Panc1 (cell line): ENCODE measurements around the gene C14orf132. TPM values are rescaled to one million over a fixed set of nuclear protein-coding genes. Genes with fewer than 3 reads are reported as not detected.

Source experiments
- ATAC-seq: fragments of 200-7000 bp; cut with Tn5 transposase; 2 replicates; pipeline ENCODE4 v1.9.1; 2020; ENCODE audit warnings: mild to moderate bottlenecking, moderate library complexity
- BruUV-seq: library from RNA; stranded (reverse); fragments of 400-500 nt; replicated peaks from 2 replicates; lab custom pipeline; 2021; lab: Mats Ljungman, UMichigan
- CTCF ChIA-PET: fragments of 300-600 bp; sonication (Branson Sonifier 250); formaldehyde crosslinking; loops from one replicate; lab custom pipeline; 2022; ENCODE audit warnings: antibody characterized with exemption; lab: Charles Lee
- POLR2A ChIA-PET: fragments of 300-600 bp; sonication (Branson Sonifier 250); formaldehyde crosslinking; loops from one replicate; lab custom pipeline; 2022; ENCODE audit warnings: antibody characterized with exemption; lab: Charles Lee
- DNase-seq: peaks from one replicate; pipeline ENCODE4 v3.0.0-alpha.2; 2010; ENCODE audit warnings: low read depth, low spot score
- H3K27ac ChIP-seq: 2 replicates; pipeline ENCODE4 v1.5.1; 2011; ENCODE audit warnings: mild to moderate bottlenecking, low read length, inconsistent platforms
- H3K27me3 ChIP-seq: fragments of 200-500 bp; sonication (Bioruptor generic); 2 replicates; pipeline ENCODE4 v1.6.0; 2014; ENCODE audit warnings: low read length, inconsistent platforms; ENCODE audit not compliant: control insufficient read depth, insufficient read depth
- H3K36me3 ChIP-seq: fragments of 200-500 bp; sonication (Bioruptor generic); 2 replicates; pipeline ENCODE4 v1.5.1; 2014; ENCODE audit warnings: inconsistent platforms, mild to moderate bottlenecking, low read length, moderate library complexity; ENCODE audit not compliant: control insufficient read depth, insufficient read depth
- H3K4me1 ChIP-seq: 2 replicates; pipeline ENCODE4 v1.5.1; 2011; ENCODE audit warnings: inconsistent platforms, mild to moderate bottlenecking, low read length, moderate library complexity; ENCODE audit not compliant: control insufficient read depth, insufficient read depth
- H3K4me3 ChIP-seq, 2 experiments: 2 replicates each; pipeline ENCODE4 v1.5.1; 2011 to 2012; ENCODE audit warnings: low read depth in 2 of 2, low read length in 2 of 2, mild to moderate bottlenecking in 2 of 2, inconsistent platforms in 1 of 2, moderate library complexity in 1 of 2
- H3K9me3 ChIP-seq: fragments of 200-500 bp; sonication (Bioruptor generic); 2 replicates; pipeline ENCODE4 v1.5.1; 2014; ENCODE audit warnings: low read depth, mild to moderate bottlenecking, inconsistent platforms, low read length, moderate library complexity; ENCODE audit not compliant: control insufficient read depth, insufficient read depth
- POLR2AphosphoS5 ChIP-seq: IDR thresholded peaks from 2 replicates; pipeline ENCODE4 v1.6.1; 2012; ENCODE audit warnings: mild to moderate bottlenecking, low read depth, low read length, moderate library complexity
- SIN3A ChIP-seq: IDR thresholded peaks from 2 replicates; pipeline ENCODE4 v1.6.1; 2012; ENCODE audit warnings: low read depth, mild to moderate bottlenecking, low read length, moderate library complexity, borderline replicate concordance; ENCODE audit not compliant: insufficient read depth
- in situ Hi-C: cut with HindIII; loops from 2 replicates; pipeline ENCODE4 v1.10.0; 2016; ENCODE audit warnings: low sequenced_read_pairs, low pct_unique_long_range_greater_than_20kb
- intact Hi-C: fragments of 100-400 bp; cut with micrococcal nuclease; formaldehyde crosslinking; loops from one replicate; pipeline ENCODE4 v1.10.0; 2022; ENCODE audit not compliant: unreplicated experiment
- total RNA-seq: library from RNA; stranded (reverse); gene quantifications from one replicate; pipeline ENCODE4 v1.2.1, GENCODE V29; 2021; ENCODE audit not compliant: unreplicated experiment
- TF ChIP-seq, protein P1 (sequence below), 2 experiments: IDR thresholded peaks; 2 replicates each; pipeline ENCODE4 v1.6.1; 2011 to 2012; ENCODE audit warnings: low read depth in 2 of 2, control low read depth in 1 of 2, low read length in 1 of 2, mild to moderate bottlenecking in 1 of 2, moderate library complexity in 1 of 2; ENCODE audit not compliant: insufficient read depth in 1 of 2
- TF ChIP-seq, protein P2 (sequence below): fragments of 450-650 bp; IDR thresholded peaks from 2 replicates; pipeline ENCODE4 v1.5.1; 2017; ENCODE audit warnings: mild to moderate bottlenecking

Gene C14orf132
- total RNA-seq, 1 experiment from 2014 or later: 23.0 TPM

DNA sequence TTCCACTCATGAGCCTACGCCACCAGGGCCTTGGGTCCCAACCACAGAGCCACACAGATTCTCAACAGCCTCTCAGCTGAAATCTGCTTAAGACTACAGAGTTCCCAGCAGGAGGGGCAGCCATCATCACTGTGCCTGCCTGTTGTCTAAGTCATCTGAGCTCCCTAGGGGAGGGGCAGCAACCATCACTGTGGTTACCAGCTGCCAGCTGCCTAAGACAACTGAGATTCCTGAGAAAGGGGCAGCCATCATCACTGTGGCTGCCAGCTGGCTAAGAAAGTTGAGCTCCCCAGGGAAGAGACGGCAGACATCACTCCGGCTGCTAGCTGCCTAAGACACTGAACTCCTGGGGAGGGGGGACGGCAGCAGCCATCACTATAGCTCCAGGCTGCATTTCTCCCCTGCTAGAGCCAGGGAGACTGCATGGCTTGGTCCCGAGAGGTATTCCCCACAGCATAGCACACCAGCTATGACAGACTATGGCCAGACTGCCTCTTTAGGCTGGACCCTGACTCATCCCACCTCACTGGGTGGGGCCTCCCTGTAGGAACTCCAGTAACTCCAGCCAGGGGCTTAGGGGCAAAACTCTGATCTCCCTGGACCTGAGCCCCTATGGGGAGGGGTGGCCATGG is 37.2 kb upstream of the C14orf132 start:
- no TSS peak for BruUV-seq
- in situ Hi-C loops (no loop called here), intact Hi-C loops (no loop called here)
- DNase-seq (no peak), ATAC-seq (no peak)
- Histone ChIP-seq H3K27ac (no peak overlapping the region), H3K4me3 (no peak overlapping the region), H3K9me3 (no peaks in the 10 kb centered on the region), H3K36me3 (no peaks in the 10 kb centered on the region), H3K4me1 (no peaks in the 10 kb centered on the region), H3K27me3 (no peaks in the 10 kb centered on the region)
- ChIA-PET CTCF (interaction anchor here (1.1 to 1.2 kb wide), 2 partner anchors 97 to 99 kb away, joined by 3 read pairs; no protein-coding TSS in a partner anchor), POLR2A (no interaction called here)
- TF ChIP-seq SIN3A: no peak
- TF ChIP-seq, protein P1, sequence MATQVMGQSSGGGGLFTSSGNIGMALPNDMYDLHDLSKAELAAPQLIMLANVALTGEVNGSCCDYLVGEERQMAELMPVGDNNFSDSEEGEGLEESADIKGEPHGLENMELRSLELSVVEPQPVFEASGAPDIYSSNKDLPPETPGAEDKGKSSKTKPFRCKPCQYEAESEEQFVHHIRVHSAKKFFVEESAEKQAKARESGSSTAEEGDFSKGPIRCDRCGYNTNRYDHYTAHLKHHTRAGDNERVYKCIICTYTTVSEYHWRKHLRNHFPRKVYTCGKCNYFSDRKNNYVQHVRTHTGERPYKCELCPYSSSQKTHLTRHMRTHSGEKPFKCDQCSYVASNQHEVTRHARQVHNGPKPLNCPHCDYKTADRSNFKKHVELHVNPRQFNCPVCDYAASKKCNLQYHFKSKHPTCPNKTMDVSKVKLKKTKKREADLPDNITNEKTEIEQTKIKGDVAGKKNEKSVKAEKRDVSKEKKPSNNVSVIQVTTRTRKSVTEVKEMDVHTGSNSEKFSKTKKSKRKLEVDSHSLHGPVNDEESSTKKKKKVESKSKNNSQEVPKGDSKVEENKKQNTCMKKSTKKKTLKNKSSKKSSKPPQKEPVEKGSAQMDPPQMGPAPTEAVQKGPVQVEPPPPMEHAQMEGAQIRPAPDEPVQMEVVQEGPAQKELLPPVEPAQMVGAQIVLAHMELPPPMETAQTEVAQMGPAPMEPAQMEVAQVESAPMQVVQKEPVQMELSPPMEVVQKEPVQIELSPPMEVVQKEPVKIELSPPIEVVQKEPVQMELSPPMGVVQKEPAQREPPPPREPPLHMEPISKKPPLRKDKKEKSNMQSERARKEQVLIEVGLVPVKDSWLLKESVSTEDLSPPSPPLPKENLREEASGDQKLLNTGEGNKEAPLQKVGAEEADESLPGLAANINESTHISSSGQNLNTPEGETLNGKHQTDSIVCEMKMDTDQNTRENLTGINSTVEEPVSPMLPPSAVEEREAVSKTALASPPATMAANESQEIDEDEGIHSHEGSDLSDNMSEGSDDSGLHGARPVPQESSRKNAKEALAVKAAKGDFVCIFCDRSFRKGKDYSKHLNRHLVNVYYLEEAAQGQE (IDR thresholded peaks at IDR 0.05; ENCODE audit: insufficient read depth in 1 of 2, low read depth in 2 of 2, low read length in 1 of 2): no peak

DNA sequence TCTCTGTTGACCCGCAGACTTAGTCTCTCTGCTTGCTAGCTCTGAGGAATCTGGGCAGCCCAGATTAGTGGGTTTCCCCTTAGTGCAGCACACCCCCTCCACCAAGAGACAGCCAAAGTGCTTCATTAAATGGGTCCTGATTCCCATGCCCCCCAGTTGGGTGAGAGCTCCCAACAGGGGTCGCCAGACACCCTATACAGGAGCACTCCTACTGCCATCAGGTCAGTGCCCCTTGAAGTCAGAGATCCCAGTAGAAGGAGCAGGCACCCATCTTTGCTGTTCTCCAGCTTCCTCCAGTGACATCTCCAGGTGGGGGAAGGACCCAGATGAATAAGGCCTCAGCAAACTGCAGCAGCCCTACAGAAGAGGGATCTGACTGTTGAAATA is 36.7 kb upstream of the C14orf132 start:
- no TSS peak for BruUV-seq
- DNase-seq: no peak
- Histone ChIP-seq H3K27ac (no peak overlapping the region), H3K4me1 (no peaks in the 10 kb centered on the region), H3K9me3 (no peaks in the 10 kb centered on the region), H3K27me3 (no peaks in the 10 kb centered on the region), H3K36me3 (no peaks in the 10 kb centered on the region), H3K4me3 (no peak overlapping the region)
- ChIA-PET CTCF (interaction anchor here (1.1 to 1.2 kb wide), 2 partner anchors 96 to 98 kb away, joined by 3 read pairs; no protein-coding TSS in a partner anchor), POLR2A (no interaction called here)
- in situ Hi-C loops (no loop called here), intact Hi-C loops (no loop called here)
- no peak for ATAC-seq
- TF ChIP-seq, protein P1 (IDR thresholded peaks at IDR 0.05; ENCODE audit: insufficient read depth in 1 of 2, low read depth in 2 of 2, low read length in 1 of 2): no peak
- TF ChIP-seq, protein P2, sequence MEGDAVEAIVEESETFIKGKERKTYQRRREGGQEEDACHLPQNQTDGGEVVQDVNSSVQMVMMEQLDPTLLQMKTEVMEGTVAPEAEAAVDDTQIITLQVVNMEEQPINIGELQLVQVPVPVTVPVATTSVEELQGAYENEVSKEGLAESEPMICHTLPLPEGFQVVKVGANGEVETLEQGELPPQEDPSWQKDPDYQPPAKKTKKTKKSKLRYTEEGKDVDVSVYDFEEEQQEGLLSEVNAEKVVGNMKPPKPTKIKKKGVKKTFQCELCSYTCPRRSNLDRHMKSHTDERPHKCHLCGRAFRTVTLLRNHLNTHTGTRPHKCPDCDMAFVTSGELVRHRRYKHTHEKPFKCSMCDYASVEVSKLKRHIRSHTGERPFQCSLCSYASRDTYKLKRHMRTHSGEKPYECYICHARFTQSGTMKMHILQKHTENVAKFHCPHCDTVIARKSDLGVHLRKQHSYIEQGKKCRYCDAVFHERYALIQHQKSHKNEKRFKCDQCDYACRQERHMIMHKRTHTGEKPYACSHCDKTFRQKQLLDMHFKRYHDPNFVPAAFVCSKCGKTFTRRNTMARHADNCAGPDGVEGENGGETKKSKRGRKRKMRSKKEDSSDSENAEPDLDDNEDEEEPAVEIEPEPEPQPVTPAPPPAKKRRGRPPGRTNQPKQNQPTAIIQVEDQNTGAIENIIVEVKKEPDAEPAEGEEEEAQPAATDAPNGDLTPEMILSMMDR: no peak
- no peak for TF ChIP-seq POLR2AphosphoS5
